ENCODE data around the gene ABHD2.

DNA sequence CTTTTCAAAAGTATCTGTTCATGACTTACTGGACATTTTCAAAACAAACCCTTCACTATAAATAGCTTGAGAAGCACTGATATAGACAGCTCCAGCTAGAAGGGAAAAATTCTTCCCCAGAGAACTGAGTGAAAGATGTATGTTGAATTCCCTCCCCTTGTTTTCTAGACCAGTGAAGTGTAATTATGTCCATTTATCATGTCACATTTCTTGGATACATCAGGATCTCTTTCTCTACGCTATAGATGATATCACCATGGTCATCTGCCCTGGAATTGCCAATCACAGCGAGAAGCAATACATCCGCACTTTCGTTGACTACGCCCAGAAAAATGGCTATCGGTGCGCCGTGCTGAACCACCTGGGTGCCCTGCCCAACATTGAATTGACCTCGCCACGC is 66.9 kb downstream of the ABHD2 start:
- TF ChIP-seq, protein P1, sequence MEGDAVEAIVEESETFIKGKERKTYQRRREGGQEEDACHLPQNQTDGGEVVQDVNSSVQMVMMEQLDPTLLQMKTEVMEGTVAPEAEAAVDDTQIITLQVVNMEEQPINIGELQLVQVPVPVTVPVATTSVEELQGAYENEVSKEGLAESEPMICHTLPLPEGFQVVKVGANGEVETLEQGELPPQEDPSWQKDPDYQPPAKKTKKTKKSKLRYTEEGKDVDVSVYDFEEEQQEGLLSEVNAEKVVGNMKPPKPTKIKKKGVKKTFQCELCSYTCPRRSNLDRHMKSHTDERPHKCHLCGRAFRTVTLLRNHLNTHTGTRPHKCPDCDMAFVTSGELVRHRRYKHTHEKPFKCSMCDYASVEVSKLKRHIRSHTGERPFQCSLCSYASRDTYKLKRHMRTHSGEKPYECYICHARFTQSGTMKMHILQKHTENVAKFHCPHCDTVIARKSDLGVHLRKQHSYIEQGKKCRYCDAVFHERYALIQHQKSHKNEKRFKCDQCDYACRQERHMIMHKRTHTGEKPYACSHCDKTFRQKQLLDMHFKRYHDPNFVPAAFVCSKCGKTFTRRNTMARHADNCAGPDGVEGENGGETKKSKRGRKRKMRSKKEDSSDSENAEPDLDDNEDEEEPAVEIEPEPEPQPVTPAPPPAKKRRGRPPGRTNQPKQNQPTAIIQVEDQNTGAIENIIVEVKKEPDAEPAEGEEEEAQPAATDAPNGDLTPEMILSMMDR (IDR thresholded peaks at IDR 0.05; ENCODE audit: extremely low read depth in 1 of 2, insufficient read depth in 1 of 2, low read depth in 1 of 2, low read length in 2 of 2), result no peak
- TF ChIP-seq POLR2A (IDR thresholded peaks at IDR 0.05; ENCODE audit: low read depth, low read length), result no peak
- no peak for TF ChIP-seq POLR2AphosphoS5 (IDR thresholded peaks at IDR 0.05; ENCODE audit: insufficient read depth, low read depth, low read length)

Data from endothelial cell of umbilical vein (primary cell).